ENCODE data around the gene THBS2. TPM values are rescaled to one million over a fixed set of nuclear protein-coding genes. Genes with fewer than 3 reads are reported as not detected.
A peak's percentile ranks its signal among the peaks of the same experiment; 100 is the strongest.
"Not testable (repeated sequence)": the region's sequence is repeated elsewhere in the genome, so short reads cannot be mapped to it uniquely, and the experiment has no call there.

Gene THBS2
- polyA plus RNA-seq, 3 donors, result 10.1 to 16.1 (median 10.3) TPM

GRCh38 chr6:169212897-169213813 lies 40.5 kb downstream of the THBS2 start:
- peak; percentile 93 for DNase-seq

- DNase-seq, result no peak
Observed at GRCh38 chr6:169212436-169212835, 41.2 kb downstream of the THBS2 start.

DNA sequence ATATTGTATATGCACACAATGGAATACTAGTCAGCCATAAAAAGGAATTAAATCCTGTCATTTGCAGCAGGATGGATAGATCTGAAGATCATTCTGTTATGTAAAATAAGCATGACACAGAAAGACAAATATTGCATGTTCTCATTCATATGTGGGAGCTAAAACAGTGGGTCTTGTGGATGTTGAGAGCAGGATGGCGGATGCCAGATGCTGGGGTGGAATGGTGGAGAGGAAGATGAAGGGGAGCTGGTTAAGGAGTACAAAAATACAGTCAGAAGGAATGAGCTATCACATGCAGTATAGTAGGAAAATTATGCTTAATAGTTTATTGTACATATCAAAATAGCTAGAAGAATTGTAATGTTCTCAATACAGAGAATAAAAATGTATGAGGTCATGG lies 41.8 kb downstream of the THBS2 start:
- no peak for DNase-seq

DNA sequence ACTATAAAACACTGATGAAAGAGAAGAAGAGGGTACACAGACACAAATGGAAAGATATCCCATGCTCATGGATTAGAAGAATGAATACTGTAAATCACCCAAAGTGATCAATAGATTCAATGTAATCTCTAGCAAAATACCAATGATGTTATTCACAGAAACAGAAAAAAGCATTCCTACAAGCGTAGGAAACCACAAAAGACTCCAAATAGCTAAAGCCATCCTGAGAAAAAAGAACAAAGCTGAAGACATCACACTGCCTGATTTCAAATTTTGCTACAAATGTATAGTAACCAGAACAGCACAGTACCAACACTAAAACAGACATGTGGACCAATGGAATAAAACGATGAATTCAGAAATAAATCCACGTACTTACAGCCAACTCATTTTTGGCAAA lies 43.0 kb downstream of the THBS2 start:
- no peak for DNase-seq

- DNase-seq, result no peak
Observed at GRCh38 chr6:169208011-169208410, 45.6 kb downstream of the THBS2 start.

- DNase-seq, result no peak
Observed at GRCh38 chr6:169207482-169207881, 46.2 kb downstream of the THBS2 start.

GRCh38 chr6:169205176-169206160 lies 48.2 kb downstream of the THBS2 start:
- DNase-seq, result no peak

DNA sequence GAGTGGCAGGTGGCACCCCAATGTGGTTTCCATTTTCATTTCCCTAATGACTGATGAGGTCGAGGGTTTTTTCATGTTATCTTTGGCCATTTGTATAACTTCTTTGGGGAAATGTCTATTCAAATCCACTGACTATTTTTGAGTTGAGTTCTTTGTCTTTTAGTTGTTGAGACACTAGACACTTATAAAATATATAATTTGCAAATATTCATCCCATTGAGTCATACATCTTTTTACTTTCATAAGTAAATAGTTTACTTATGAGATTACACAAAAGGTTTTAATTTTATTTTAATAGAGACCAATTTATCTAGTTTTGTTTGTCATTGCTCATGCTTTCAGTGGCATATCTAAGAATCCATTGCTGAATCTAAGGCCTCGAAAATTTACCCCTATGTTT lies 49.5 kb downstream of the THBS2 start:
- no peak for DNase-seq

DNA sequence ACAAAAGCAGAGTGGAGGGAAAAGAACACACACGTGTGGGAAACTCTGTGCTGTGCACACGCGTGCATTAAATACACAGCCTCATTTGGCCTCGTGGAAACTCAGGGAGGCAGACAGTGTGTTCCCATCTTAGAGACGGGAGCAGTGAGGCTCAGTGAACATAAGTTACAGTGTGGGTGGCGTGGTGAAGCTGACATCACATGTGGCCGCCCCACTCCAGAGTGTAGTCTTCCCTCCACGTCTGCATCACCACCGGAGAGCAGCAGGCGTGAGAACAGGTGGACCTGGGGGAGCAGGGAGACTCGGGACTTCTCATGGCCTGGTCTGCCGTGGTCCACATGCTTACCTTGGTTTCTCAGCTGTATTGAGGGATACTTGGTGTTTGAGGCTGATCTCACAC lies 51.7 kb downstream of the THBS2 start:
- DNase-seq, result no peak

DNA sequence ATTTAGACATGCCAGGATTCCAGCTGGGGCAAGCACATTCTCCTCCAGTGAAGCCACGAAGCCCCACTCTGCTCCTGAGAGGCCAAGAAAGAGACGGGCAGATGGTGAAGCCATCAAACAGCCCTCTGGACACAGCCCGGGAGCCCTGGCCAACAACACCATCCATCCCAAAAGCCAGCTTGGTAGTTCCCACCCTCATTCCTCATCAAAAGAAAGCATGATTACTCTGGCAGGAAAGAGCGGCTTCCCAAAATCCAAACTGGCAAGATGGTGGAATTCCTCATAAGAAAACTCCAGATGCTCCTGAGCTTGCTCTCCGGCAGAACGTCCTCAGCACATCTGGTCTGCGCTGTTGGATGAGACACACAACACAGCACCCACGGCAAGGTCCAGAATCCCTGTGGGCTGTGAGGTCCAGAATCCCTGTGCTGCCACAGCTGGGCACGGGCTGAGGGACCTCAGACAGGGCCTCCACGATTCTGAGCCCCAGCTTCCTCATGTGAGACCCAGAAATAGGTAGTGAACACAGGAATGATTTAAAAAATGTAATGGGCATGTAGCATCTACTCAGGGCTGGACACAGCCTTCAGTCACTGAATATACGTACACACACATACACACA lies 52.6 kb downstream of the THBS2 start:
- DNase-seq, result no peak

DNA sequence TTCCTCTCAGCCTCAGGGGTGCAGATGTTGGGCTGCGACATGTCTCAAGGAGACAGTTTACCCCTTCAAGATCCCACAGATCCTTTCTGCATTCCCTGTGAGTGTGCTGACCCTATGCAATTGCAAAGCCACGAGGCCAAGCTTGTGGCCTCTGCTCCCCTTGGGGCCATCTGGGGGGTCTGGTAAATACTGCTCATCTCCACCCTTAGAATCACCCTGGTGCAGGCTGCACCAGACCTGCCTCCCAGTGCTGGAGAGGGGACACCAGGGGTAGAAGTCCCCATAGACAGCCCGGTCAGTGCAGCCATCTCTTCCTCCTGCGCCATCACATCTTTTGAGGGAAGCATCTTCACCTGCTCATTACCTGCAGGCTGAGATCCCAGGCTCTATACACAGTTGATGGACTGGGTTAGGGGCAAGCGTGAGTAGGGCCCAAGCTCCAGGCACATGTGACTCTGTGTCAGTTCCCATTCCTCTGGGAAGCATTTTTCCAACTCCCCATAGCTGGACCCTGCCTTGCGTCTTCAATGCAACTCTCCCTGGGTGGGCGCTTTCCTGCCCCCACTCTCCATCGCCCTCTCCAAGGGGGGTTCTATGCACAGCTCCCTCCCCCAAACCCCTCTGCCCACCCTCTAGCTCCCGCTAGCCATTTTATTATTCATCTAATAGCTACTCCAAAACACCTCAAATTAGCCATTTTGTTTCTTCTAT lies 53.9 kb downstream of the THBS2 start:
- no peak for DNase-seq

DNA sequence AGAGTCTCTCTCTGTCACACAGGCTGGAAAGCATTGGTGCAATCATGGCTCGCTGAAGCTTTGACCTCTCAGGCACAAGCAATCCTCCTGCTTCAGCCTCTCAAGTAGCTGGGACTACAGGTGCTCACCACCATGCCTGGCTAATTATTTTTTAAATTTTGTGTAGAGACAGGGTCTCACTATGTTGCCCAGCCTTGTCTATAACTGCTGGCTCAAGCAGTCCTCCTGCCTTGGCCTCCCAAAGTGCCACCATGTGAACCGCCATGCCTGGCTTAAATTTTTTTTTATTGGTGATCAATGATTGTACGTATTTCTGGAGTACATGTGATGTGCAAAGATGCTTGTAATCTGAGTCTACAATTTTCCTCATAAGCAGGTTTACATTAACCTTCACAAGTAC lies 54.8 kb downstream of the THBS2 start:
- DNase-seq, result no peak

GRCh38 chr6:169197929-169198328 lies 55.7 kb downstream of the THBS2 start:
- DNase-seq, result not testable (repeated sequence)

DNA sequence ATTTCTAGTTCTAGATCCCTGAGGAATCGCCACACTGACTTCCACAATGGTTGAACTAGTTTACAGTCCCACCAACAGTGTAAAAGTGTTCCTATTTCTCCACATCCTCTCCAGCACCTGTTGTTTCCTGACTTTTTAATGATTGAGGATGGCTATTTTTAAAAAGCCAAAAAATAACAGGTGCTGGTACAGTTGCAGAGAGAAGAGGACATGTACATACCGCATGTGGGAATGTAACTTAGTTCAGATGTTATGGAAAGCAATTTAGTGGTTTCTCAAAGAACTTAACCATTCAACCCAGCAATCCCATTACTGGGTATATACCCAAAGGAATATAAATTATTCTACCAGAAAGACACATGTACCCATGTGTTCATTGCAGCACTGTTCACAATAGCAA lies 57.4 kb downstream of the THBS2 start:
- DNase-seq, result not testable (repeated sequence)

GRCh38 chr6:169194737-169195136 lies 58.9 kb downstream of the THBS2 start:
- DNase-seq, result no peak

DNA sequence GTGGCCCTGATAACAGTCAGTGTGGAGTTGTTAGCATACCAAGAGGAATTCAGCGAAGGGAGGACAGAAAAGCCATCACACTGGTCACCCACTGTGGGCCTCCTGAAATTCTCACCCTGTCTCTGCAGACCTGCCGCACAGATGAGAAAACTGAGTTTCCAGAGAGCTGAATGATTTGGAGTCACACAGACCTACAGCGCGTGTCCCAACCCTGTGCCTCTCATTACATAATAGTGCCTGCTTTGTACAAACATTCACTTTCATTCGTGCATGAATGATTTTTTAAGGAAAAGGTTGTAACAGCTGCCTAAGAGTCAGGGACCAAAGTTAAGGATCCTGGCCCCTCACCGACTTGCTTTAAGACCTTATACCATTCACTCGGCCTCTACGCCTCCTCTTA lies 62.7 kb downstream of the THBS2 start:
- no peak for DNase-seq

- DNase-seq, result peak; percentile 43
Observed at GRCh38 chr6:169190144-169190584, 63.5 kb downstream of the THBS2 start.

DNA sequence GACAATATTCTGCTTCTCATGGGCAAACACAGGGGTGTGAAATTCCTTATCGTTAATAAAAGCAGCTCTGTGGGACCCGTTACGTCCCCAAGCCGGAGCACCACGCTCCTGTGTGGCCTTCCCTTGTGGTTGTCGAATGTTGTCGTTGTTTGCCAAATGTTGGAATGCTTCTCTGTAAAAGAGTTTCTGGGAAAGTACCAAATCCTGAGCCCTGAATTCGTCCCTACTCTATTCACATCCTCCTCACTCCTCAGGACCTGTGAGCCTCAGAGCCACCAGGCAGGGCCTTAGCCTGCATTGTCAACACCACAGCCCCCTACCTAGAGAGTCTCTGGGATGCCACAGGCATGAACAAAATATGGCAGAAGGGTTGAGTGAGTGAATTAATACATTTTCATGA lies 64.0 kb downstream of the THBS2 start:
- DNase-seq, result no peak

DNA sequence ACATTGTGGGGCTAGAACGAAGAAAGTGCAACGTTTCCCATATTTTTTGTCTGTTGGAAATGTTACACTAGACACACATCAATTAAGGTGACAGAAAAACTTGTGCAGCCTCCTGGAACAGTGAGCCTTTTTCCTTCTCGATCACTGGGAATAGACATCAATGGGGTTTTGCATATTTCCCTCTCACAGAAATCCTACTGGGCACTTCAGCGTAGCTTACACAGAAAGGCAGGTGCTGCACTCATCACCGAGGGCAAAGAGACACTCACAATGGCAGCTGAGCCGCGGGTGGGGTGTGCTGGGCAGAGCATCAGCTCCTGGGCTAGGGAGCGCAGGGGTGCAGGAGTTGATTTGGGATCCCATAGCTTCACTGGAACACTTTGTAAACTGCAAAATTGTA lies 64.5 kb downstream of the THBS2 start:
- DNase-seq, result no peak

GRCh38 chr6:169188475-169188874 lies 65.2 kb downstream of the THBS2 start:
- no peak for DNase-seq

DNA sequence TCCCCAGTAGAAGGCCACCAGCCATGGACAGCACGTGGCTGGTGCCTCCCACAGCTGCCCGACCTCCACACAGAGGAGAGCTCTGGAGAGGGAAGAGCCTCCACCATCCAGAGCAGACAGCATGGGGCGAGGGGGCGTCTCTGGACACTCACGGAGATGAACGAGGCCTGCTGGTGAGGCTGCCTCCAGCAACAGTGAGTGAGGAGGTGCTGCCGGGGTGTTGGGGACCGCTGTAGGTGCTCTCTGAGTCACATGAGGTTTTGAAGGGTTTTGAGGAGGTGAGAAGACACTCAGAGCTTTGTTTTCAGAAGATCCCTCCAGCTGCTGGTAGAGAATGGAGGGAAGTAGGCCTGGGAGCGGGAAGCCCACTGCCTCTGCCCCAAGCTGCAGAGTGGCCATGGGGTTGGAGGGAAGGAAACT lies 65.6 kb downstream of the THBS2 start:
- no peak for DNase-seq

All from renal pelvis (tissue), 4 donors.